Dendritic cell treated with granulocyte-macrophage colony-stimulating factor and Interleukin-4, amounts not matched to agents 40 ng/mL and 50 ng/mL, for 4 days (primary cell): Measurements from ENCODE around the gene PAX8.

ENCODE experiments used
- H3K27ac Mint-ChIP-seq: one replicate; pipeline ENCODE4 v1.8.0; 2022; ENCODE audit warnings: mild to moderate bottlenecking, mixed read lengths
- H3K27me3 Mint-ChIP-seq: one replicate; pipeline ENCODE4 v1.8.0; 2022; ENCODE audit warnings: mild to moderate bottlenecking, mixed read lengths
- H3K36me3 Mint-ChIP-seq: one replicate; pipeline ENCODE4 v1.8.0; 2022; ENCODE audit warnings: low read depth, mixed read lengths
- H3K4me1 Mint-ChIP-seq: one replicate; pipeline ENCODE4 v1.8.0; 2022; ENCODE audit warnings: low read depth, mixed read lengths
- H3K4me3 Mint-ChIP-seq: one replicate; pipeline ENCODE4 v1.8.0; 2022; ENCODE audit warnings: mild to moderate bottlenecking, moderate library complexity, mixed read lengths
- H3K9me3 Mint-ChIP-seq: one replicate; pipeline ENCODE4 v1.8.0; 2022; ENCODE audit warnings: mixed read lengths
- intact Hi-C: fragments of 100-400 bp; cut with micrococcal nuclease; formaldehyde crosslinking; loops from one replicate; pipeline ENCODE4 v1.15.0; 2022

Gene PAX8

GRCh38 chr2:113183264-113183663 is 95.5 kb downstream of the PAX8 start:
- intact Hi-C loops, result no loop called here
- Mint-ChIP-seq H3K27me3 (no peaks in the 10 kb centered on the region), H3K4me1 (peaks cover 95% of the 10 kb centered on the region), H3K9me3 (no peaks in the 10 kb centered on the region), H3K36me3 (peaks cover 80% of the 10 kb centered on the region), H3K27ac (no peak overlapping the region), H3K4me3 (no peak overlapping the region)

DNA sequence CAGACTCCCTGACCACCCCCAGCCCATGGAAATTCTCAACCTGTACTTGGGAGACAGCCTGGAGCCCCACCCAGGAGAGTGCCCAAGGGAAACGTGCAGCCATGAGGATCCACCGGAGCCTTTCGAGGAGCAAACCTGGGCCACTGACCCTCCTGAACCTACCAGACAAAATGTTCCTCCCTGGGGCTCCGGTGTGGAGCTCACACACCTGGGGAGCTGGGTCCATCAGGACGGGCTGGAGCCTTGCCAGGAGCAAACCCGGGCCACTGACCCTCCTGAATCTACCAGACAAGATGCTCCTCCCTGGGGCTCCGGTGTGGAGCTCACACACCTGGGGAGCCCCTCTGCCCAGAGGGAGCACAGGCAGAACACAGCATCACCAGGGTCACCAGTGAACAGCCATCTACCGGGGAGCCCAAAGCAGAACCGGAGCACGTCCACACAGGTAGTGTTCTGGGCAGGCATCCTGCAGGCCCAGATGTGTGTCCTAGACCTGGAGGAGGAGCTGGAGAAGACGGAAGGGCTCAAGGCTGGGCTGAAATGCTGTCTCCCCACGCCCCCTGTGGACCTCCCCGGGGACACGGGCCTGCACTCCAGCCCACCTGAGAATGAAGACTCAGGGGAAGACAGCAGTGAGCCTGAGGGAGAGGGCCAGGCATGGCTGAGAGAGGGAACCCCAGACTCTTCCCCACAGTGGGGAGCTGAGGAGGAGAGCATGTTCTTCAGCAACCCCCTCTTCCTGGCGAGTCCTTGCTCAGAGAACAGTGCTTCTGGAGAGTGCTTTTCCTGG is 96.1 kb downstream of the PAX8 start:
- peaks cover 80% of the 10 kb centered on the region for H3K36me3 Mint-ChIP-seq
- intact Hi-C loops, result no loop called here

DNA sequence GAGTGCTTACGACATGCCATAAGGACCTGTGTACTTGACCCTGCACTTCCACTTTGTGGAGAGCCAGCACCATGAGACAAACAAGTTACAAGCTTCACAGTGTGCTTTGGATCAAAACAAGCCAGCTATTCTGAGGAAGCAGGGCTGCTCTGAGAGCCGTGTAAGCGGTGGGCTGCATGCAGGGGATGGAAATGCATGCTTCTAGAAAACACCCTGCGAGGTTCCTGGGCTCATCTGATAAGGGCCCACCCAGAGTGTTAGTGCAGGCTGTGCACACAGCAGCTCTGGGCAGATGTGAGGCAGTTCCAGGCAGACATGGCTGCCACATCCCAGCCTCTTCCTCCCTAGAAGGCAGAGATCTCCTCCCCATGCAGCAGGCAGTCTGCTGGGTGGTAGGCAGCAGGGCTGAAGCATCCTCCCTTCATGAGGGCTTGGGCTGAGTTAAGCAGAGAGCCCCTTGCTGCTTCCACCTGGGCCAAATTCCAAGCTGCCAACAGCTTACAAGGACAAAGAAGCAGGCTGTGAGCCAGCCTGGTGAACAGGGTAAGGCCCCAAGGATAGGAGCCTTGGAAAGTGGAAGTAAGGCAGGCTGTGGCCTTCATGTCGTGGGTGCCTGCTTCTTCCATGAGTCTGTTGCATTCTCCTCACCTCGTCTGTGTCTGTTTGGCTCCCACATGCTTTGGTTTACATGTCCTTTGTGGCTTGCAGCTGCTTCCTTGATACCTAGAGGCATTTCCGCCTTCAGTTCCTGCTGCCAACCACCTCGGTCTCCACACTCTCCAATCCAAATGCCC is 97.3 kb downstream of the PAX8 start:
- H3K27ac Mint-ChIP-seq, result peak overlapping the region; percentile 30

More for the DNA sequence above, 96.1 kb downstream of the PAX8 start:
- H3K4me3 Mint-ChIP-seq, result no peak overlapping the region
- no peaks in the 10 kb centered on the region for H3K9me3 Mint-ChIP-seq
- H3K27me3 Mint-ChIP-seq, result no peaks in the 10 kb centered on the region
- no peak overlapping the region for H3K27ac Mint-ChIP-seq
- peaks cover 92% of the 10 kb centered on the region for H3K4me1 Mint-ChIP-seq

GRCh38 chr2:113180131-113180946 is 98.4 kb downstream of the PAX8 start:
- H3K27me3 Mint-ChIP-seq, result no peaks in the 10 kb centered on the region
- peaks cover 71% of the 10 kb centered on the region for H3K36me3 Mint-ChIP-seq
- H3K4me1 Mint-ChIP-seq, result peaks cover 84% of the 10 kb centered on the region
- intact Hi-C loops, result no loop called here
- H3K9me3 Mint-ChIP-seq, result no peaks in the 10 kb centered on the region
- peak overlapping the region; percentile 41 for H3K27ac Mint-ChIP-seq
- no peak overlapping the region for H3K4me3 Mint-ChIP-seq

More for the DNA sequence above, 97.3 kb downstream of the PAX8 start:
- peaks cover 80% of the 10 kb centered on the region for H3K36me3 Mint-ChIP-seq
- no peaks in the 10 kb centered on the region for H3K27me3 Mint-ChIP-seq
- intact Hi-C loops, result no loop called here
- H3K4me1 Mint-ChIP-seq, result peaks cover 90% of the 10 kb centered on the region
- no peaks in the 10 kb centered on the region for H3K9me3 Mint-ChIP-seq
- peak overlapping the region; percentile 9 for H3K4me3 Mint-ChIP-seq

DNA sequence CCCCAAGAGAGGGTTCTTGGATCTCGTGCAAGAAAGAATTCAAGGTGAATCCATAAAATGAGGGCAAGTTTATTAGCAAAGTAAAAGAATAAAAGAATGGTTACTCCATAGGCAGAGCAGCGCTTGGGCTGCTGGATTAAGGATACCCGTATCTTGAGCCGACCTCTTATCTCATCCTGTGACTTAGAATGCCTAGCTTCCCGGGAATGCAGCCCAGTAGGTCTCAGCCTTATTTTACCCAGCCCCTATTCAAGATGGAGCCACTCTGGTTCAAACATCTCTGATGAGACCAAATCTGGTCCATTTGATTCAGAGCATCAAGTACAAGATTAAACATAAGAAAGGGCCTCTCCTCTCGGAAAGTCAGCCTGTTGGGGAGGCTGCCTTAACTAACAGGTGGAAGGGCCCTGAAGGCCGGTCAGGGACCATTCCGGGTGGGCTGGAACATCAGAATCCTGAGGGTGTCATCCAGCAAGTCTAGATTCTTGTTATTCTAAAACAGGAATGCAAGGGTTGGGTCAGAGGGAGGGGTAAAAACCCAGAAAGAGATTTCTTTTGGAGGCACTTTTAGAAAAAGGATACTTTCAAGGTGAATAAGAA is 99.2 kb downstream of the PAX8 start:
- peaks cover 64% of the 10 kb centered on the region for H3K36me3 Mint-ChIP-seq
- intact Hi-C loops, result no loop called here
- no peak overlapping the region for H3K4me3 Mint-ChIP-seq
- no peaks in the 10 kb centered on the region for H3K9me3 Mint-ChIP-seq
- H3K27ac Mint-ChIP-seq, result no peak overlapping the region
- no peaks in the 10 kb centered on the region for H3K27me3 Mint-ChIP-seq
- H3K4me1 Mint-ChIP-seq, result peaks cover 84% of the 10 kb centered on the region

DNA sequence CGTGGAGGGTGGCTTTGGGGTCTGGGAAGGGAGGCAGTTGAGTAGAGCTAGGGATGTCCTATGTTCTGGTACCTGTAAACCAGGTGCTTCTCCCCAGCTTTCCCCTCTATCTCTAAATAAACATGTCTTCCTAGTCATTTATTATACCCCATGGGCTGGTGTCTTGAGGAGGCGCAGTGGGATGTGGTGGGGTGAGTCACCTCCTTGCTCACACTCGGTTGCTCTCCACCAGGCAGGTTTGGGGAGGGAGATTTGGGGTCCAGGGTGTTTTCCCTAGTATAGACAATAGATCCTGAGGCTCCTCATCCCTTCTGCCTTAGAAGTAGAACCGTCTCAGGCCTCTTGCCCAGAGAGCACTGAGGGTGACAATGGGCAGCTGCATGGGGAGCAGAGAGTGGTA is 99.8 kb downstream of the PAX8 start:
- H3K27me3 Mint-ChIP-seq, result no peaks in the 10 kb centered on the region
- H3K4me3 Mint-ChIP-seq, result no peak overlapping the region
- peaks cover 63% of the 10 kb centered on the region for H3K36me3 Mint-ChIP-seq
- peaks cover 86% of the 10 kb centered on the region for H3K4me1 Mint-ChIP-seq
- intact Hi-C loops, result no loop called here
- H3K27ac Mint-ChIP-seq, result no peak overlapping the region
- no peaks in the 10 kb centered on the region for H3K9me3 Mint-ChIP-seq

GRCh38 chr2:113178069-113178746 is 100.5 kb downstream of the PAX8 start:
- H3K4me3 Mint-ChIP-seq, result no peak overlapping the region
- no peaks in the 10 kb centered on the region for H3K27me3 Mint-ChIP-seq
- intact Hi-C loops, result no loop called here
- no peaks in the 10 kb centered on the region for H3K9me3 Mint-ChIP-seq
- peaks cover 86% of the 10 kb centered on the region for H3K4me1 Mint-ChIP-seq
- peaks cover 59% of the 10 kb centered on the region for H3K36me3 Mint-ChIP-seq
- H3K27ac Mint-ChIP-seq, result no peak overlapping the region

GRCh38 chr2:113176696-113177355 is 101.9 kb downstream of the PAX8 start:
- no peaks in the 10 kb centered on the region for H3K9me3 Mint-ChIP-seq
- no peak overlapping the region for H3K4me3 Mint-ChIP-seq
- peaks cover 83% of the 10 kb centered on the region for H3K4me1 Mint-ChIP-seq
- H3K36me3 Mint-ChIP-seq, result peaks cover 46% of the 10 kb centered on the region
- H3K27ac Mint-ChIP-seq, result no peak overlapping the region
- intact Hi-C loops, result no loop called here
- H3K27me3 Mint-ChIP-seq, result no peaks in the 10 kb centered on the region

DNA sequence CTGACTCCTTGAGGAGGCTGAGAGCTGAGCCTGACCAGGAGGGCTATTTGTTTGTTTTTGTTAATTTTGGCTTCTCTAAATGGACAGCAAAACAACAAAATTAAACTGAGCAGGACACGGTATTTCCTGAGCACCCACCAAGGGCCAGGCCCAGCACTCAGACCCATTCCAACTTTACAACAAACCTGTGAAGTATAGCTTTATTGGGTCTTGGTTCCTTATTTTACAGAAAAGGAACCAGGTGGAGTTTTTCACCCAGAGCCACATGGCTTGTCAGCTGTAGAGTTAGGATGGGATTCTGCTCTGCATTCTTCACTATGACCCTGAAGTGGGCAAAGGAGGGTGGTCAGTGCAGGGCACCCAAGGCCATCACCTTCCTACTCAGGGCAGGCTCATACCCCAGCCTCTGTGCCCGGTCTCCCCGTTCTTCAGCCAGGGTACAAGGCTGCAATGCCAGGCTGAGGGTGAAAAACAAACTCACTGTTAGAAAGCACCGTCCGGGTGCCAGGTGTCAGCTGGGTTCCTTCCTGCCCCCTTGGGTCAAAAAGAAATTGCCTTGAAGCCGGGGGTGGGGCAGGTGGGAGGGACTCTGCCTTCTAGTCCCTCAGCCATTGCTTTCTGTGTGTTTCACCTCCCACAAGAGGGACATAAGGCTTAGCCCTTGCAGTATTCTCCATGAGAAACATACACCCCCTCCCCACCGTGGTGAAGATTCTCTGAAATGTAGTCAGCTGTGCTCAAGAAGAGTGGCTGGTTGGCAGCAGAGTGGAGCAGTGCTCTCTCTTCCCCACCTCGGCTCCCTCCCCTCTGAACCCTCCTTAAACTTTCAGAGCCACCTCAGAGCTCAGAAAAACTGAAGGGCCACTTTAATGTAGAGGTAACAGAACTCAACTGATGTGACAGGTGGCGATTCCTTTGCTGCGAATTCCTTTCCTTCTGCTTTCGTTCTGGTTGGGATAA is 102.7 kb downstream of the PAX8 start:
- Mint-ChIP-seq H3K9me3 (no peaks in the 10 kb centered on the region), H3K27me3 (no peaks in the 10 kb centered on the region), H3K4me3 (peak overlapping the region; percentile 78), H3K4me1 (peaks cover 75% of the 10 kb centered on the region), H3K27ac (peak overlapping the region; percentile 97), H3K36me3 (peaks cover 46% of the 10 kb centered on the region)
- intact Hi-C loops, result no loop called here

GRCh38 chr2:113175042-113175628 is 103.6 kb downstream of the PAX8 start:
- H3K27me3 Mint-ChIP-seq, result no peaks in the 10 kb centered on the region
- H3K36me3 Mint-ChIP-seq, result peaks cover 39% of the 10 kb centered on the region
- H3K4me3 Mint-ChIP-seq, result peak overlapping the region; percentile 78
- intact Hi-C loops, result no loop called here
- H3K4me1 Mint-ChIP-seq, result peaks cover 66% of the 10 kb centered on the region
- H3K9me3 Mint-ChIP-seq, result no peaks in the 10 kb centered on the region
- peak overlapping the region; percentile 97 for H3K27ac Mint-ChIP-seq

DNA sequence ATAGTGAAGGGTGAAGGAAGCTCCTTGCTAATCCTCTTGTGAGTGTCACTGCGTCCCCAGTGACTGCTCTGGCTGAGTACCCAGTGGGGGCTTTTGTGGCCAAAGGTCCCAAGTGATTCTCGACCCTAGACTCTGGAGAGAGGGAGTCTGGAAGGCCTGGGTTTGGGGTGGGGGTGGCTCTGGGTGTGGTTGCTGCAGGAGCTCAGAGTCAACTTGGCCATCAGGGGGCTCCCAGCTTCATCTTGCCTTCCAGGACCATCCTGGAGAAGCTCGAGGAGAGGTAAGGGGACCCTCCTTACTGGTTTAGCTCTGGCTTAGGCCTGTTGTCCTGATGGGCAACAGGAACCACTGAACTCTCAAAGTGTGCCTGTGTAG is 104.4 kb downstream of the PAX8 start:
- H3K27me3 Mint-ChIP-seq, result no peaks in the 10 kb centered on the region
- intact Hi-C loops, result loop anchor here (5.0 kb wide), 1 partner anchor 37 kb away; no protein-coding TSS in a partner anchor
- peaks cover 64% of the 10 kb centered on the region for H3K4me1 Mint-ChIP-seq
- H3K27ac Mint-ChIP-seq, result peak overlapping the region; percentile 97
- no peaks in the 10 kb centered on the region for H3K9me3 Mint-ChIP-seq
- peak overlapping the region; percentile 78 for H3K4me3 Mint-ChIP-seq
- H3K36me3 Mint-ChIP-seq, result peaks cover 39% of the 10 kb centered on the region
